ENCODE data around the gene TACC2.

TACC2 gene

DNA sequence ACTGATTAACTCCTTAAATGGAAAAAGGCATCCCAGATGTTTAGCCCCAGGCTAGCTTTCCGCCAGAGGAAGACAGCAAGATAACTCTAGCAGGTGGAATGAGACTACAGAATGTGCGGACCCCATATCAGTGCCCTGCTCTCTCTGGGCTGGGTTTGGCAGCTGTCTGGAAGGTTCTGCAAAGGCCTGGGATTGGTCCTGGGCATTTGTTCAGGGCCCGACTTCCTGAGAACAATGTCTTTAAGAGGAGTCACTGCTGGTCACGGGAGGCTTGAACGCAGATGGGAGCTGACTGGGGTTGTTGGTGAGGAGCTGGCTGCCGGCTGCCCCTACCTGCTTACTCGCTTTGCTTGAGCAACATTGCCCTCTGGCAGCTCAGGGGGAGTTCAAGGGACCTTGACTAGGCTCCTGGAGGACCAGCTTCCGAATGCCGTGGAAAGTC, 151.5 kb downstream of the TACC2 start:
- Mint-ChIP-seq H3K27me3 (no peaks in the 10 kb centered on the region), H3K27ac (no peak overlapping the region), H3K36me3 (ENCODE audit: low read depth) (no peaks in the 10 kb centered on the region), H3K9me3 (peaks cover 6% of the 10 kb centered on the region), H3K4me3 (no peak overlapping the region), H3K4me1 (ENCODE audit: low read depth) (no peaks in the 10 kb centered on the region)

GRCh38 chr10:122140941-122141623, 152.1 kb downstream of the TACC2 start:
- Mint-ChIP-seq H3K36me3 (ENCODE audit: low read depth) (no peaks in the 10 kb centered on the region), H3K27ac (no peak overlapping the region), H3K4me1 (ENCODE audit: low read depth) (no peaks in the 10 kb centered on the region), H3K27me3 (no peaks in the 10 kb centered on the region), H3K4me3 (no peak overlapping the region), H3K9me3 (peaks cover 11% of the 10 kb centered on the region)

DNA sequence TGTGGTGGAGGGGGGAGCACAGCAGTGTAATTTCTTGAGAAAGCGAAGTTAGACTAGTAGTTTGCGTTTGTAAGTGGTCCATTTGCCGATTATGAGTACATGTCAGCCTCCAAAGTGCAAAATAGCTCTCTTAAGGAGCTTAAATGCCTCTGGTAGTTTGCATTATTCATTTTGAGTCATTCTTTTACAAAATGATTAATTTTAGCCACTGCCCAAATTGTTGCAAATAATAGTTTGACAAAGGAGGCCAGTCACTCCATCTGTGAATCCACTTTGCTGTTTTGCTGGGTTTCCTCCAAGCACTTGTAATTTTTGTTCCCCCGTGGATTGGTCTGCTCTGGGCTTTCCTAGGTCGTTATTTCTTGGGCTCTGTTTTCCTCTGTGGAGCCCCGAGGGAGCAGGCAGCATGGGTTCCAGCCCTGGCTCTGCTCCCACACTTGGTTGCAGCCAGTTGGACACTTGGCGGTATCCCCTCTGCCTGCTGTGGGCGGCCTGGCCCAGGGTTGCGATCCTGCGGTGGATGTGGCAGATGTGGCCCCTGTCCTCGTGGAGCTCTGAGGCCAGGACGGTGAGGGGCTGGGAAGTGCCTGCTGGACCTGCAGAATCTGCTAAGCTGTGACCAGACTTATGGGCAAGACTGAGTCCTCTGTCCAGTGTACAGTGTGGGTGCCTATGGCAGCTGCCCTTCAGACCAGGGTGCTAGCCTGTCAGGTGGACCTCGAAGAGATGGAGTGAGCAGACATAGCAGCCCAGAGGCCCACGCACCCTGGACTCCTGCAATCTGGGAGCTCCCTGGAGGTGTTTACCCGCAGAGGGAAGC, 153.1 kb downstream of the TACC2 start:
- Mint-ChIP-seq H3K36me3 (ENCODE audit: low read depth) (no peaks in the 10 kb centered on the region), H3K27ac (no peak overlapping the region), H3K9me3 (peaks cover 11% of the 10 kb centered on the region), H3K4me1 (ENCODE audit: low read depth) (no peaks in the 10 kb centered on the region), H3K27me3 (no peaks in the 10 kb centered on the region), H3K4me3 (no peak overlapping the region)

DNA sequence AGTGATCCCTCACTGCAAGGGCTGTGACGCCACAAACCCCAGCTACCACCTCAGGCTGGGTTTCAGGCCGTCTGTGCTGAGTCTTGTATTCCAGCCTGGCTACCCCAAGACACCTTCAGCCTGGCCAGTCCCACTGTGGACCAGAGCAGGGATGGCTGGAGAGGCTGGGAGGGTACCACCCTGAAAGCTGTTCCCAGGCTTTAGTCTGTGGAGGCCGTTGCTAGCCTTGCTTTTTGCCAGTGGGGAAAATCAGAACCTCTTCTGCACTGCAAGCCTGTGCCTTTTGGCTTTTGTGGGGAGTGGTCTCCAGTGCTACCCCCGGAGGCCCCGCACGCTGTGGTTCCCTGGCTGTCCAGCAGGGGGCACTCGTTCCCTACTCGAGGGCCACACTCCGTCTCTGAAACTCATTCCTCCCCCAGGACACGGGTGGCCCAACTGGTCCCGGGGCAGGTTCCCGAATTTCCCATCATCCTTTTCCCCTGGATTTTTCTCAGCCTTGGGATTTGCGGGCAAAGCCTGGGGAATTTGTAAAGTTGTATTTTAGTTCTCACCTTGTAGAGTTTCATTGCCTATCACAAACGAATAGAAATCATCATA, 153.8 kb downstream of the TACC2 start:
- Mint-ChIP-seq H3K9me3 (peaks cover 11% of the 10 kb centered on the region), H3K27ac (no peak overlapping the region), H3K4me3 (no peak overlapping the region), H3K27me3 (no peaks in the 10 kb centered on the region), H3K36me3 (ENCODE audit: low read depth) (no peaks in the 10 kb centered on the region), H3K4me1 (ENCODE audit: low read depth) (no peaks in the 10 kb centered on the region)

- Mint-ChIP-seq H3K9me3 (peaks cover 11% of the 10 kb centered on the region), H3K4me3 (no peak overlapping the region), H3K27ac (no peak overlapping the region), H3K36me3 (ENCODE audit: low read depth) (no peaks in the 10 kb centered on the region), H3K27me3 (no peaks in the 10 kb centered on the region), H3K4me1 (ENCODE audit: low read depth) (no peaks in the 10 kb centered on the region)
These were observed 154.4 kb downstream of the TACC2 start for GRCh38 chr10:122143238-122143841.

- Mint-ChIP-seq H3K9me3 (peaks cover 11% of the 10 kb centered on the region), H3K36me3 (ENCODE audit: low read depth) (no peaks in the 10 kb centered on the region), H3K27me3 (no peaks in the 10 kb centered on the region), H3K27ac (no peak overlapping the region), H3K4me3 (no peak overlapping the region), H3K4me1 (ENCODE audit: low read depth) (no peaks in the 10 kb centered on the region)
These were observed 155.2 kb downstream of the TACC2 start for GRCh38 chr10:122144199-122144598.

DNA sequence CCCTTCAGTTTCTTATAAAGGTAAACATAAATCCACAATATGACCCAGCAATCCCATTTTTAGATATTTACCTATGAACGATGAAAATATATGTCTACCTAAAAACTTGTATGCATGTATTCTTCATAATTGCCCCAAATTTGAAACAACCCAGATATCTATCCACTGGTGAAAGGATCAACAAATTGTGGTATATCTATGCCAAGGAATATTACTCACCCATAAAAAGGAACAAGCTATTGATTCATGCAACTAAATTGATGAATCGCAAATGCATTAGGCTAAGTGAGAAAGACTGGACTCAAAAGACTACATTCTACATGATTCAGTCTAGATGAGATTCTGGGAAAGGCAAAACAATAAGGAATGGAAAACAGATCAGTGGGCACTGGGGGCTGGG, 156.2 kb downstream of the TACC2 start:
- Mint-ChIP-seq H3K9me3 (peaks cover 11% of the 10 kb centered on the region), H3K4me3 (no peak overlapping the region), H3K4me1 (ENCODE audit: low read depth) (no peaks in the 10 kb centered on the region), H3K36me3 (ENCODE audit: low read depth) (no peaks in the 10 kb centered on the region), H3K27me3 (no peaks in the 10 kb centered on the region), H3K27ac (no peak overlapping the region)

GRCh38 chr10:122147663-122148062, 158.7 kb downstream of the TACC2 start:
- Mint-ChIP-seq H3K4me3 (no peak overlapping the region), H3K9me3 (peaks cover 11% of the 10 kb centered on the region), H3K36me3 (ENCODE audit: low read depth) (no peaks in the 10 kb centered on the region), H3K4me1 (ENCODE audit: low read depth) (no peaks in the 10 kb centered on the region), H3K27ac (no peak overlapping the region), H3K27me3 (no peaks in the 10 kb centered on the region)

DNA sequence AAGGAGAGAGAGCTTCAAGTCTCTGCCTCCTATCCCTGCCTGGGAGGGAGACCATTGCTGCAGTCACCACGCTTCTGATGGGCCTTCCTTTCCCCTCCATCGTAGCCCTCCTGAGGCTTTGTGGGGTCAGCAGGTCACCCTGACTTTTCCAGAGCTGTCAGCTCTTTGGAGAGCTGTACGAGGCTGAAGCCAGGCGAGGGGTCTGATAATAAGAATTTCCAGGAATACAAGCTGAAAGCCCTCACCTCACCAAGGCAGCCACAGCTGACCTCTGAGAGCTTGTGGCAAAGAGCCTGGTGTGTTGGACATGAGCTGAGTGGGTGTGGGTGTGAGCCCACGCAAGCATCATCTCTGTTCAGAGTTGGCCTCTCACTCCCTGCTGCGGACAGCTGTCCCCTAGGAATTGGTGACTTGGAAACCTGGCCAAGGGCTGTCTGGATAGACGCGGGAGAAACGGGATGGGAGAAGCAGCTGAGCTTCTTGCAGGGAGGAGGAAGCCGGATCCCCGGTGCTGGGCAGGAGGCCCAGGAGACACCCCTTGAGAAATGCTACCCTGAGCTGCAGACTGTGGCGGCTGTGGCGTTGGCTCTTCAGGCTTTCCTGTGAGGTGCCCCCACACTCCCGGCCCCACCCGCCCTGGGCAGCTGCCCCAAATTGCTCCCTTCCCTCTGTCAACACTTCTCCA, 160.1 kb downstream of the TACC2 start:
- peaks cover 11% of the 10 kb centered on the region for H3K9me3 Mint-ChIP-seq
- no peak overlapping the region for H3K4me3 Mint-ChIP-seq
- H3K27me3 Mint-ChIP-seq: no peaks in the 10 kb centered on the region

DNA sequence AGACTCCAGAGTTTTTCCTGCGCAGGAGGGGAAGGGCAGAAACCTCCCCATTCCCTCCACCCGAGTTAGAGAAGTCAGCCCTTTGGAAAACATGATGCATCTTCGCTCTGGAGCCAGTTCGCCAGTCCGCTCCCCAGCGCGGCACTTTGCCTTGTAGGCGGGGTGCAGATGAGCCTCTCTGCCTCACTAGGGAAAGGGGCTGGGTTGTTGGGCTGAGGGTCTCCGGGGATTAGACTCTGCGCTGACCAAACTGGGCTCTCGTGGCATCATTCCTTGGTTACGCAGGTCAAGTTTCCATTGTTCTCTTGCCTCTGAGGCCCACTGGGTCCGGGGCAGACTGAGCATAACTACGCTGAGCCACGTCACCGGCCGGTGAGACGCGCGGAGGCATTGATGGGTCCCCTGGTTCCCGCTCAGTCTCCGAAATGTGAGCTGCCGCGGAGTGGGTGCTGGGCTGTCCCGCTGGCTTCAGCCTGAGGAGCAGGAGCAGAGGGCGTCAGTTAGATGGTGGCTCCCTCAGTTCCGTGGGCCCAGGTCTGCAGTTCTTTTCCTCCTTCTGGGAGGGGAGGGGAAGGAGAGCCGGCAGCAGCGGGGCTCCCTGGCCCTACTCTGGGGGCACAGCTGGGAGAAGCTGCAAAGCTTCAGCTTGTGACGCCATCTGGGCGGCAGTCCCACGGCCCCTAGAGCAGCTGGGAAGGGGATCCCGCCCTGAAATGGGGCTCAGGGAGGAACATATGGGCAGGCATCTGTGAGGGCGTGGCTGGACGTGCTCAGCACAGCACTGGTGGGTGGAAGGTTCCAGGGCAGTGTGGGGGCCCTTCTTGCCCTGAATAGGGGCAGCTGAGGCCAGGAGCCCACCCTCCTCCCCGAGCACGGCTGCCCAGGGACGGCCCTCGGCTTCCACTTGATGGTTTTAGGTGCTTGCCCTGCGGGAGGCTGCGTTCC, 160.9 kb downstream of the TACC2 start:
- Mint-ChIP-seq H3K27ac (no peak overlapping the region), H3K27me3 (no peaks in the 10 kb centered on the region), H3K4me1 (ENCODE audit: low read depth) (no peaks in the 10 kb centered on the region), H3K4me3 (no peak overlapping the region), H3K36me3 (ENCODE audit: low read depth) (no peaks in the 10 kb centered on the region), H3K9me3 (peaks cover 11% of the 10 kb centered on the region)

More for the DNA sequence above, 160.1 kb downstream of the TACC2 start:
- Mint-ChIP-seq H3K27ac (no peak overlapping the region), H3K4me1 (ENCODE audit: low read depth) (no peaks in the 10 kb centered on the region), H3K36me3 (ENCODE audit: low read depth) (no peaks in the 10 kb centered on the region)

DNA sequence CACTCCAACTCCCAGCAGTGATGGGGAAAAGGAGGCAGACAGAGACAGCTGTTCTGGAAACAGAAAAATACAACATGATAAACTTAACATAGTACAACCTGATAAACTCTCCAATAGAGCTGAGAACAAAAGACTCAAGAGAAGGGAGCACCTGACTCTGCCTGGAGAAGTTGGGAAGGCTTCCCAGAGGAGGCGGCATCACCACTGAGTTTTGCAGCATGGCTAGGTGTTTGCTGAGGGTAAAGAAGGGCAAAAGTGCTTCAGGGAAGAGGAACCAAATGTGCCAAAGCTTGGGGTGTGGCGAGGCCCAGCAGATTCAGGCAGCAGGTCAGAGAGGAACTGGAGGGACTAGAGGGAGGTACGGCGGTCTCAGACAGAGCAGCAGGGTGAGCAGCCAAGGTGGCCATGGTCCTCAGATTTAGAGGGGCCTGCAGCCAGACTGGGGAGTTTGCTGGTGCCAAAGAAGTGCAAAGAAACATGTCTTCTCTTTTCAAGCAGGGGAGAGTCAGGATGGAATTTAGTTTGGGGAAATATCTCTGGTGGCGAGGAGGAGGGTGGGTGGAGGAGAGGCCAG, 162.2 kb downstream of the TACC2 start:
- H3K27ac Mint-ChIP-seq: no peak overlapping the region
- H3K27me3 Mint-ChIP-seq: no peaks in the 10 kb centered on the region
- H3K4me1 Mint-ChIP-seq (ENCODE audit: low read depth): no peaks in the 10 kb centered on the region
- no peaks in the 10 kb centered on the region for H3K36me3 Mint-ChIP-seq (ENCODE audit: low read depth)
- H3K9me3 Mint-ChIP-seq: no peaks in the 10 kb centered on the region
- H3K4me3 Mint-ChIP-seq: no peak overlapping the region

DNA sequence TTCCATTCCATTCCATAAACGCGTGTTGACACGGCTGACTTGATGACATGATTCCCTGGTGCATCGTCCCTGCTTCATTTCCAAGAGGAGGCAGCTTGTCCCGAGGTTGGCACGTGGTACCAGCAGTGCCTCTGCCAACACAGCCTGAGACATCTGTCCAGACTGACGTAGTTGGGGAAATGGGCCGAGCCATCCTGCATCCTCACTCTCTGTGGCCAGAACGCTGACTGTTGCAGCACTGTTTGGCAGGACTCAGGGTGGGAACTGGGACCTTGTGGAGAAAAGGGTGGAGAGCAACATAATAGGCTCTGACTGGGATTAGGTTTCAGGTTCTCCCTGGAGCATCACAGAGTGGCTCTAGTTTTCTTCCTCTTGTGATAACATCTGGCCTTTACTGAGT, 163.6 kb downstream of the TACC2 start:
- Mint-ChIP-seq H3K4me1 (ENCODE audit: low read depth) (no peaks in the 10 kb centered on the region), H3K27ac (no peak overlapping the region), H3K4me3 (no peak overlapping the region), H3K36me3 (ENCODE audit: low read depth) (no peaks in the 10 kb centered on the region), H3K27me3 (peaks cover under 1% of the 10 kb centered on the region), H3K9me3 (no peaks in the 10 kb centered on the region)

GRCh38 chr10:122154031-122154544, 165.1 kb downstream of the TACC2 start:
- Mint-ChIP-seq H3K36me3 (ENCODE audit: low read depth) (no peaks in the 10 kb centered on the region), H3K4me3 (no peak overlapping the region), H3K4me1 (ENCODE audit: low read depth) (no peaks in the 10 kb centered on the region), H3K9me3 (no peaks in the 10 kb centered on the region), H3K27me3 (peaks cover 11% of the 10 kb centered on the region), H3K27ac (no peak overlapping the region)
